OCI-M2 (cell line): Measurements from ENCODE around the gene CFAP157.

Source experiments
- DNase-seq: peaks from one replicate; lab custom pipeline; 2025; ENCODE audit not compliant: unreplicated experiment; lab: John Stamatoyannopoulos, UW

Gene CFAP157

GRCh38 chr9:127758843-127759242 is 52.1 kb downstream of the CFAP157 start:
- no peak for DNase-seq

GRCh38 chr9:127761061-127761460 is 54.3 kb downstream of the CFAP157 start:
- DNase-seq, result no peak

- DNase-seq, result no peak
These were observed 54.7 kb downstream of the CFAP157 start for GRCh38 chr9:127761491-127761956.

GRCh38 chr9:127762111-127762676 is 55.4 kb downstream of the CFAP157 start:
- DNase-seq, result no peak

- no peak for DNase-seq
These were observed 57.2 kb downstream of the CFAP157 start for GRCh38 chr9:127763918-127764384.

GRCh38 chr9:127765418-127765817 is 58.6 kb downstream of the CFAP157 start:
- DNase-seq, result no peak
